ENCODE data around the gene FAM118A.
"Not testable (repeated sequence)": the region's sequence is repeated elsewhere in the genome, so short reads cannot be mapped to it uniquely, and the experiment has no call there.

FAM118A gene

DNA sequence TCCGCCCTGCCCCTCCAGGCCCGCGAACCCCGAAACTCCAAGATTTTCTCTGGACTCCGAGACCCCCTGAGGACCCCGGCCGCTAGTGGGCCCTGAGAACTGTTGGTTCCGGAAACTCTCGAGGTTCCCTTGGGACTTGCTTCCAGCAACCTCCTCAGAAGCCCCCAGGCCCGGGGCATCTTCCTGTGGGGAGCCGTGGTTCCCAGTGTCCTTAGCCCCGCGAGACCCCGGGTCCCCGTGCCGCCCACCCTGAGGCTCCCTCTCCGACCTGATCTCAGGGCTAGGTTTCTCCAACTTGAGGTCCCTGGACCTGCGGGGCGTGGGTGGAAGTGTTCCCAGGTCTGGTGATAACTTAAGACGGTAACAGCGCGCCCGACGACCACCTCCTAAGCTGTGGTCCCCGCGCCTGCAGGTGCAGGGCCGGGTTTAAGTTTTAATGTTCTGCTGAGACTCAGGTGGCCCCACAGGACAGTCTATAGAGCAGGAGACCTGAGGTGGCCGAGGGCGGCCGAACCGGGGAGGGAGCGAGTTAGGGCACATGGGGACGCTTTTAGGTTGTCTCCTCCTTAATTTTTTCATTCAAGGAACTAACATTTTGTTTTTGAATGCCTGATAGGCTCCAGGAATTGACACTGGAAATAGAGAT, 720 bp downstream of the FAM118A start:
- no peak for DNase-seq

DNA sequence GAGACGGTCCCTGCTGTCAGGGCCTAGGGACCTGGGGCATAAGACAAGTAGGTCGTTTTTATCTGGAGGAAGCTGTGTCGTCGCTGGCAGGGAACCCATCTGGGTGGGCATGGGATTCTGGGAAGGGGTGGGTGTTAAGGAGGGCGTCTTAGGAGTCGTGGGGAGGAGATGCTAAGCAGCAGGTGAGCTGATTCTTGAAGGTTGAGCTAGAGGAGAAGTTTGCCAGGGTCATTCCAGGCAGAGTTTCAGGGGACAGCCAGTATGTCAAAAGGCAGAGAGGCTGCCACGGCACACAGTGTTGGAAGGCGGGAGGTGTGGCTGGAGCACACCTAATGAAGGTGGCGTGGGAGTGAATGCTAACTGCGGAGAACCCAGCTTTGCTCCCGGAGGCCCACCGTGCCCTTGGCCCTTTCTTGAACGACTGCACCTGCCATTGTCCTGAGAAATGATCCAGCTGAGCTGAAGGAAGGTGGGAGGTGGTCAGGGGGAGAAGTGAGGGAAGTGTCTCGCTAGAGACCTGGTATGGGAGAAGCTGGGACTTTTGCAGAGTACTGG, 1.3 kb downstream of the FAM118A start:
- DNase-seq, result no peak

DNA sequence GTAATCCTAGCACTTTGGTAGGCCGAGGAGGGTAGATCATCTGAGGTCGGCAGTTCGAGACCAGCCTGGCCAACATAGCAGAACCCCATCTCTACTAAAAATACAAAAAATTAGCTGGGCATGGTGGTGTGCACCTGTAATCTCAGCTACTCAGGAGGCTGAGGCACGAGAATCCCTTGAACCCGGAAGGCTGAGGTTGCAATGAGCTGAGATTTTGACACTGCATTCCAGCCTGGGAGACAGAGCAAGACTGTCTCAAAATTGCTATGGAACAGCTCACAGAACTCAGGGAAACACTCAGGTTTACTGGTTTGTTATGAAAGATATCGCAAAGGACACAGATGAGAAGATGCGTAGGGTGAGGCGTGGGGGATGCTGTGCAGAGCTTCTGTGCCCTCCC, 2.7 kb downstream of the FAM118A start:
- DNase-seq, result no peak

DNA sequence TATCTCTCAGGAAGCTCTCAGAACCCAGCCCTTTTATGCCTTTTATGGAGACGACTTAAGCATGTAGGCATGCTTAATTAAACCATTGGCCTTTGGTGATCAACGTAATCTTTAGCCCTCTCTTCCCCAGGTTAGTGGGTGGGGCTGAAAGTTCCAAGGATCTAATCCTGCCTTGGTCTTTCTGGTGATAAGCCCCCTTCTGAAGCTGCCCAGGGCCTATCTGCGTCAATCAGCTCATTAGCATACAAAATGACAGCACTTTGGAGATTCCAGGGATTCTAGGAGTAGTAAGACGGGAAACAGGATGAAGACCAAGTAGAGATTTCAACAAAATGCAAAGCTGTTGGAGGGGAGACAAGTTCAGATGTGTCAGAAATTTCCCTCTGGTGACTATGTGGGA, 3.1 kb downstream of the FAM118A start:
- no peak for DNase-seq

DNA sequence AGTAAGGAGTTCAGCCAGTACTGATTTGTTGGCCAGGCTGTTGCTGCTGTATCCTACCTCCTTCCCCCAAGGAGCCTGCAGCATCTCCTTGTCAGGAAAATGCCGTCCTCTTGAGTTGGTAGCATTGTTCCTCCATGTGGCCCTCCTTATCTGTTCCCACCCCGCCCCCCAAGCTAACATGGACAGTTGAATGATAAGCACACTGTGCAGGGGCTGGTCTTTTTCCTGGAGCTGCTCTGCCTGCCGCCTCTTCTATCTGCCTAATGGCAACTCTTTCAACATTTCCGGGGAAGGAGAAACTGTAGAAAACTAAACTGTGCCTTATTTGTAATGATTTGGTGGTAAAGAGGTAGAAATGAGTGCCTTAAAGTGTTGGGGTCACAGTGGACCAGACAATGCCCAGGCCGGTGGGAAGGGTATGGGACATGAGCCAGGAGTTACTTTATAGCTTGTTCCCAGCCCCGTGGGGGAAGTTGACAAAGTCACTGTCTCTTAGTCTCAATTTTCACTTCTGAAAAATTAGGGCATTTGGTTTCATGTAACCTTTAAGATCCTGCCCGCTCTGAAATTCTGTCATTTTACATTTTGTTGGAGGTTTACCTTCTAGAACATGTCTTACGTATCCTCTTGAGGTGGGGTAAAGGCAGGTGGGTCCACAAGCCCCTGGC, 4.5 kb downstream of the FAM118A start:
- DNase-seq, result no peak

DNA sequence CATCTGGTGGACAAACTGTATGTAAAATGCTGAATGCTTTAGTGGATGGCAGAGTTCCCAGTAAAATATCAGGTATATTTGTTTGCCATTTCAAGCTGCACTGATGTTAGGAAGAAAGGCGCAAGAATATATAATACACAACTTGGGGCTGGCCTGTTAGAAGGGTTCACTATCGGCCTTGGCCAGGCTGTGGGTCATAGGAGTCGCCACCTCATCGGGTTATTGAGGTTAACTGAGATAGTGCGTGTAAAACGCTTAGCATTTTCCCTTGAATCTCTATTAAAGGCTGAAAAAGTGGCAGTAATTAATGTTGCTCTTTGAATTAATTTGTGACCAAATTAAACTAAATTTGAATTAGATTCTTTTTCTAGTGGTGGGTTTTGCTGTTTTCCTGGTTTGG, 5.1 kb downstream of the FAM118A start:
- no peak for DNase-seq

DNA sequence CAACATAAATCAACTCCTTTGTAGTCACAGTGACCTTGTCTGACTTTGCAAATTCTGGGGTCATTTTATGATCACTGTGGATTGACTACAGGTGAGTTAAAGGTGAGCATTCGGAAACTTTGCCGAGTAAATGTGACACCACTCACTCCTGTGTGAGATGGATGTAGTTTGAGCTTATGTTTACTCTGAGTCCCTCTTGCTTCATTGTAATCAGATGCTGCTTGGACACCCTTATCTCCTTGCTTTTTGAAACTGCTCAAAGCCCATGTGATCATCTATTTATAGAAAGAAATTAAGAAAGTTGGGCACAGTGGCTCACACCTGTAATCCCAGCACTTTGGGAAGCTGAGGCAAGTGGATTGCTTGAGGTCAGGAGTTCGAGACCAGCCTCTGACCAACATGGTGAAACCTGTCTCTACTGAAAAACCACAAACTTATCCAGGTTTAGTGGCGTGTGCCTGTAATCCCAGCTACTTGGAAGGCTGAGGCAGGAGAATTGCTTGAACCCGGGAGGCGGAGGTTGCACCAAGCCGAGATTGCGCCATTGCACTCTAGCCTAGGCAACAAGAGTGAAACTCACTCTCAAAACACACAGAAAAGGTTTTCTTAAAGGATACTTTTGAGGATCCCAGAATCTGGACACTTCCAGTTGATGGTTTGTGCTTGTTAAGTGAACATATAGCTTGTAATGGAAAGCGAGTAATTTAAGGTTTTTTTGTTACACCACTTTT, 7.2 kb downstream of the FAM118A start:
- no peak for DNase-seq

DNA sequence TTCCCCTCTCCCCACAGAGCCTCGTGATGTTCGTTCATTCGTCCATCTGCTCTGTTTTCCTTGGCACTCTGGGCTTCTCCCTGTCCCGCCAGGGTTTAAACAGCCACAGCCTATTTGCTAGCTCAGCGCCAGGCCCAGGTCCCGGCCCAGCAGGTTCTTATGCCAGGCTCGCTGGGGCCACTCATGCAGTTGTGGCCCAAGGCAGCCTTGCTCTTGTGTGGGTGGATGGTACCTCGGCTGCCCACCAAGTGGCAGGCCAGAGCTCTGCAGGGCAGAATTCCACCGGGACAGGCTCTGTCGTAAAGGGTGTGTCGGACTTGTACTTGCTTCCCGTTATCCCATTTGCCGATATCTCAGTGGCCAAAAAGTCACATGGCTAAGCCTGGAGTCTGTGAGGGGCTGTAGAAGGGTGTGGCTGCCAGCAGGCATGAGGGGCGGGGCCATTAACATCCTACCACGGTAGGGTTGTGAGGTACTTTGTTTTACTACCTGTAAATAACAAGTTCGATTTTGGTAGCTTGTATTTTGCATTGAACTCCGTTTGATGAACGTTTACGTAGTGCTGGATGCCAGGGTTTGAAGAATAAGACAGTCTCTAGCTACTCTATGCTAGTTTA, 7.9 kb downstream of the FAM118A start:
- peak in 1 of 2 donors; percentile 63 for DNase-seq

DNA sequence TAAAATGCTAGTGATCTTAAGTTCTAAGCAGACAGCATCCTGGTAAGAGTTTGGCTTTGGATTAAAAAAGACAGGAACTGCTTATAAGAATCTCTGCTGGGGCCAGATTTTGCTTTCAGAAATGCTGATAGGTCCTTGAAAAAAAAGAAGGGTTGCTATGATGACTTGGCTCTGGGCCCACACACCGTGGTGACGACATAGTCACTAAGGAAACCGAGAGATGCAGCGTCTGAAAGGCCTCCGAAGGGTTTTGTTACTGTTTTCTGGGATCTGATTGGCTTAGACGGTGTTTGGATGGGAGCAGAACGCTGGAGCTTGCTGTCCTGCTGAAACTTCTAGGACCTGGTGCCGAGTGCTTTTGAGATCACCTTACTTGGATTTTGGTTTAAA, 8.4 kb downstream of the FAM118A start:
- peak; percentile 93 to 96 for DNase-seq

DNA sequence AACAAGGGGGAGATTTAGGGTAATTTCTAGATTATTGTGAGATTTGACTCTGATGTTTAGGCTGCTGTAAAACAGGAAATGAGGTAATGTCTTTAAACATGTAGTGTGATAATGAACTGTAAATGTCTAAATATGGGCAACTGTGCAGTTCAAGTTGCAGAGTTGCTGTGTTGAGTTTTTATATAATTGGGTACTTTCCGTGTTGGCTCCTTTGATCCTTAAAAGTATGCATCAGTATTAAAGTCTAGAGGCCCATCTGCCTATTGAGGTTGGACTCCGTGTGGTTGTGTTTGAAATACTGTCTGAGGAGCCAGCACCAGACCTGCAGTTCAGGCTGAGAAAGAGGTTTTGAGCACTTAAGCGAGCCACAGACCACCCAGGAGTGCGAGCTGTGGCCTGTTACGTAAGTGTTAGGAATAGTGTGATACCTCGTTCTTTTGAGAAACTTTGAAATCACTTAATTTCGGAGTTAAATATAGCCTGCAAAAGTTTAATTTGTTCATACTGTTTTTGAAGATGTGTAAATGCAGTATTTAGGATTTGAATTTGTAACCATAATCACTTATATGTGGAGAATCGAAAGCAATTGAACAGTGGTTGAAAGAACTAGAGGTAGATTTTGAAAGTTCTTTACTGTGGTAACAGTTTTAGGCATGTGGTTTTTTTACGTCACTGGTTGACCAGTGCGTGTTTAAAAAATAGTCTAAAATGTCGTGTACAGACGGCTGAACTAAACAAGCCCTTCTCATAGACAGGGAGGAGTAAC, 9.0 kb downstream of the FAM118A start:
- peak; percentile 74 to 89 for DNase-seq

DNA sequence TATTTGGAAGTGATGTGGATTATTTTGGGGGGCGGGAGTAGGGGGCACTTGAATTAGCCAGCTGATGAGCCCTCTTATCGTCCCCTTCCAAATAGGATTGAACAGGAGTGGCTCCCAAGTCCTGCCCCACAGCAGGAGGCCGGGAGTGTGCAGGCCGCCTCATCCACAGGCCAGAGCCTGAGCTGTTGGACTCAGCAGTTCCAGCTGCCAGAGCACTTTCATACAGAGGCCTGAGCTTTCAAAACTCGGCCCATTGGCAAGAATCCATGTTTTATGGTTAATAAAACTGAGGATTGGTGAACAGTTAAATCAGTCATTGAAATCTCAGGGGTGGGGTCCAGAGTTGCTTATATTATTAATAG, 9.6 kb downstream of the FAM118A start:
- DNase-seq, result no peak

DNA sequence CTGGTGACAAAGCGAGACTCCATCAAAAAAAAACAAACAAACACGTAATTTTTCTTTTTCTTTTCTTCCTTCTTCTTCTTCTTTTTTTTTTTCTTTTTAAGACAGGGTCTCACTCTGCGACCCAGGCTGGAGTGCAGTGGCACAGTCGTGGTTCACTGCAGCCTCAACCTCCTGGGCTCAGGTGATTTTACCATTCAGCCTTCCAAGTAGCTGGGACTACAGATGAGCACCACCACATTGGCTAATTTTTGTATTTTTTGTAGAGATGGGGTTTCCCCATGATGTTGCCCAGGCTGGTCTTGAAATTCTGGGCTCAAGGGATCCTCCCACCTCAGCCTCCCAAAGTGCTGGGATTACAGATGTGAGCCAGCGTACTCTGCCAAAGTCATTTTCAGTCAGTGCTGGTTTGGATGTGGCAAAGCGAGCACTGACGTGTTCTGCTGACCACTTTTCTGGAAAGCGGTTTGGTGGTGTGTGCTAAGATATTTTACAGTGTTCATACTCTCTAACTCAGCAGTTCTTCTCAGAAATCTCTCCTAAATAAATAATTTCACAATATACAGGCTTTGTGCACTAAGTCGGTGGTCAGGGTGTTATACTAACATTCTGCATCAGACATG, 10.7 kb downstream of the FAM118A start:
- DNase-seq, result peak in 1 of 2 donors; percentile 42

DNA sequence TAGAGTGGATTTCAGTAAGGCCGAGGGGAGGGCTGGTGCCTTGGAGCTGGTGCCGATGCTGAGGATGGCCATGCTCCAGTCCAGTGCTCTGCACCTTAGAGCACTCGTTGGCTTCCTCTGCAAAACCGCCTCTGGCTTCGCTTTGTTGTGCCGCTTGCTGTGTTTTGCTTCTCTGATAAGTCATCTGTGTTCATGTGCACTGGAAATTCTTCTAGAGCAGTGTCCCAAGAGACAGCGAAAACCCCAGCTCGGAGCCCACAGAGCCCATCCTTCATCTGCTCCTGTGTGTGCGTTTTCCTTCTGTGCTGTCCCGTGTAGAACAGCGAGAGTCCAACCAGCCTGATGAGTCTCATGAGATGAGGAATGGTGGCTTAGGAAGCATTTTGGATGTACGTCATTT, 12.1 kb downstream of the FAM118A start:
- DNase-seq, result no peak

DNA sequence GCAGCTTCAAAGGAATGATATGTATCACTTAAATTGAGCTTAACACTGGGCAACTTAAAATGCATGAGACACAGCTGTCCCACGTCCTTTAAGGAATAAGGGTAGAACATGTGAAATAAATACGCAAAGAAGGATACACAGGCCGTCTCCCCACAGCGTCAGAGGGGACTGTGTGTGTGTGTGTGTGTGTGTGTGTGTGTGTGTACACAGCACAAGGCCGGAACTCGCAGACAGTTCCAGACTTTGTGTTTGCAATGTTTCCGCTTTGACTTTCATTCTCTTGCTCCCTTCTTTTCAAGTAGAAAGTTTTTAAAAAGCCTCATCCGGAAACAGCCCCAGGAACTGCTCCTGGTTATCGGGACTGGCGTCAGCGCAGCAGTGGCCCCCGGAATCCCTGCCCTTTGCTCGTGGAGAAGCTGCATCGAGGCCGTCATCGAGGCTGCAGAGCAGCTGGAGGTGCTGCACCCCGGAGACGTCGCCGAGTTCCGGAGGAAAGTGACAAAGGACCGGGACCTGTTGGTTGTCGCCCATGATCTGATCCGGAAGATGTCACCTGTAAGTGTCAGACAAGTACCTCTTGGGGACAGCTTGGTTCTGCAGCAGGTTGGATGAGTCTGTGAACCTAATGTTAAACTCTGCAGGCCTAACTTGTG, 13.3 kb downstream of the FAM118A start:
- DNase-seq, result no peak

DNA sequence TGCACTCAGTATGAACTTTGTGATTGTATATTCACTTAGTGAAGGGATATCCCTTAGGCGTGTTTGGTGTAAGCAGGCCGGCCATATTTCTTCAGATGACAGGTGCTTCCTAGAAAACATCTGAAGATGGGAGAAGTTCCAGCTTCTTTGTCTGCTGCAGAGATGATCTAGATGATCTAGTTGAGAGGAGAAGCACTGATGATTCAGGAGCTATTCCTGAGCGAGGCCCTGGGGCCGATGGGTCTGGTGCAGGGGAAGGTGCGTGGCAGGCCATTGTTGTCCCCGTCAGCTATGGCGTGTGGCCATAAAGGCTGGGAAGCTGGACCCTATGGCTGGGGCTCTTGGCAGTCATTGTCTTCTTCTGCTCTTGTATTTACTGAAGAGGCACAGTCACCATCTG, 14.0 kb downstream of the FAM118A start:
- no peak for DNase-seq

DNA sequence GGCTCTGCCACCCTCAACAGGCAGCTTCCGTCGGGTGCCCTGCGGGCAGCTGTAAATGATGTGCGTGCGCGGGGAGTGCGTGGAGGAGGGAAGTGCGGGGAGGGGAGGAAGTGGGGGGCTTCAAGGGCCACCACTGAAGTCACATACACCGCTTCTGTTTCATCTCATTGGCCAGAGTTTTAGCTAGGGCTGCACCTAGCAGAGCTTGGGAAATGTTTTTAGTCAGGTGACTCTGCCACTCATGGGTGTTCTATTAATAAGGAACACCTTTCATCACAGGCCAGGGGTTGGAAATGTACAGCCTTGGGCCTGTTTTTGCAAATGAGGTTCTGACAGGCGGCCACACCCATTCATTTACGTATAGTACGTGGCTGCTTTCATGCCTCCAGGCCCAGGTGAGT, 14.6 kb downstream of the FAM118A start:
- no peak for DNase-seq

DNA sequence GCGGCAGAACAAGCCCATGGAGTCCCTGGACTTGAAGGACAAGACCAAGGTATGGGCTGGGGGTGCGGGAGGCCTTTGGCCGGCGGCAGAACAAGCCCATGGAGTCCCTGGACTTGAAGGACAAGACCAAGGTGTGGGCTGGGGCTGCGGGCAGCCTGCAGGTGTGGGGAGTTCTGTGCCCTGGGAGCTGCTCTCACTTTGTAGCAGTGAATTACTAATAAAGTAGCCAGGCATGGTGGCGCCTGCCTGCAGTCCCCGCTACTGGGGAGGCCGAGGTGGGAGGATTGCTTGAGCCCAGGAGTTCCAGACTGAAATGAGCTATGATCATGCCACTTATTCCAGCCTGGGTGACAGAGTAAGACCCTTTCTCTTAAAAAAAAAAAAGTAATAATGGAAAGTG, 18.5 kb downstream of the FAM118A start:
- not testable (repeated sequence) for DNase-seq

DNA sequence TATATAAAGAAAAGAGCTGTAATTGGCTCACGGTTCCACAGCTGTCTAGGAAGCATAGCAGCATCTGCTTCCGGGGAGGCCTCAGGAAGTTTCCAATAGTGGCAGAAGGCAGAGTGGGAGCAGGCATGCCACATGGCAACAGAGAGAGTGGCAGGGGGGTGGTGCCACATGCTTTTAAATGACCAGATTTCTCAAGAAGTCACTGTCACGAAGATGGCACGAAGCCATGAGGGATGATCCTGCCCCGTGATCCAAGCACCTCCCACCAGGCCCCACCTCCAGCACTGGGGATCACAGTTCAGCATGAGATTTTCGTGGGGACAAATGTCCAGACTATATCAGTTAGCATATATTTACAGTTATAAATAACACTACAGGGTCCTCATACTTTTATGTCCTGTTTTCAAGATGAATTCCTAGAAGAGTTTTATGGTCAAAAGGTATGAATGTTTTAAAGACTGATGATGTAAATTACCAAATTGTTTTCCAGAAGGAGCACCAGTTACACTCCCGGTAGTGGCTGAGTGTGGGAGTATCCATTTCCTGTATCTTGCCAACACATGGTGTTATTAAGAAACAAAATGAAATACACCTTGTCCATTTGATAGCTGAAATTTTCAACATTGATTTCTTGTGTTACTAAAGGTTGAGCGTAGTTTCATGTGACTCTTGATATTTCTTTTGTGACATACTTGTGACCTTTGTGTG, 19.2 kb downstream of the FAM118A start:
- no peak for DNase-seq

DNA sequence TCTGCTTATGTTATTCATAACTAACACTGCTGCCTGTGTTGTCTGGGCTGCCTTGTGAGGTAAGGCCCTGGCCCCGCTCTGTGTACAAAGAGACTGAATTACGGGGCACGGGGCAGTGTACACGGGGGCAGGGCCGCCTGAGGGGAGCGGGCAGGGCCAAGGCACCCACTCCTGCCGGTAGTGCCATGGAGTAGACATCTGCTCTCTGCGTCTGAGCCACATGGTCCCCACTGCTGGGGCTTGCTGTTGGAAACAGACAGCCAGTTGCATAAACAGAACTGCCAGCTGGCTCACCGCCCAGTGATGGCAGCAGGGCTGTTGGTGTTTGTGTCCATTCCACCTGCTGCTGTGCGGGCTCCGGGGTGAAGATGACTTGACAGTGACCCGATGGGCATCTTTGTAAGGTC, 19.8 kb downstream of the FAM118A start:
- no peak for DNase-seq

DNA sequence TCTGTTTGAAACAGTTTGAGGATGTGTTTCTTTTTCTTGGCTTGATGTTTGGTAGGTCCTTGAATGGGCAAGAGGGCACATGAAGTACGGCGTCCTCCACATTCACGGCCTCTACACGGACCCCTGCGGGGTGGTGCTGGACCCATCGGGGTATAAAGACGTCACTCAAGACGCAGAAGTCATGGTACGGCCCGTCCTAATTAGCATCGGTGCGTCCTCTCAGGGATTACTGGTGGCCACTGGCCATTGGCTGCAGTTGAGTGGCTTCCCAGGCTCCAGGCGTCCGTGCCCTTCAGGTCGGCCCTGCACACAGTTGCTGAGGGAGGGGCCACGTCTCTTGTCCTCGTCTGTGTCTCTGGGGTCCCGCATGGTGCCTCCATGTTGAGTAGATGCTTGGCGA, 20.8 kb downstream of the FAM118A start:
- DNase-seq, result no peak

DNA sequence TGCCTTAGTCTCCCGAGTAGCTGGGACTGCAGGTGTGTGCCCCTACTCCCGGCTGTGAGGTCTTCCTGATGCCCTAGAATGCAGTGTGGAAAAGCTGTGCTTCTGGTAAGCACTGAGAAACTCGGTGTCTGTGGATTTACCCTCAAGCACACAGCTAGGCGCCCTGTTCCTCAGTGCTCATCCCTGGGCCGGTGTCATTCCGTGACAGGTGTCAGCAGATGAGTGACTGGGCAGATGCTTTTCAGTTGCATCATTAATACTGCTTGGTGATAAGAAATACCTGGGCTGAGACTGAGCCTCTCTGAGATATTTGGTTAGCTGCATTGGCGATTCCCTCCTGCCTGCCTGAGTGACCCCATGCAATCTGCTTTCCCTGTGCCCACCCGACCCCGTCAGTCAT, 21.8 kb downstream of the FAM118A start:
- no peak for DNase-seq
